ENCODE measurements around the gene DUOXA2.
"Not testable (repeated sequence)": the region's sequence is repeated elsewhere in the genome, so short reads cannot be mapped to it uniquely, and the experiment has no call there.

DNA sequence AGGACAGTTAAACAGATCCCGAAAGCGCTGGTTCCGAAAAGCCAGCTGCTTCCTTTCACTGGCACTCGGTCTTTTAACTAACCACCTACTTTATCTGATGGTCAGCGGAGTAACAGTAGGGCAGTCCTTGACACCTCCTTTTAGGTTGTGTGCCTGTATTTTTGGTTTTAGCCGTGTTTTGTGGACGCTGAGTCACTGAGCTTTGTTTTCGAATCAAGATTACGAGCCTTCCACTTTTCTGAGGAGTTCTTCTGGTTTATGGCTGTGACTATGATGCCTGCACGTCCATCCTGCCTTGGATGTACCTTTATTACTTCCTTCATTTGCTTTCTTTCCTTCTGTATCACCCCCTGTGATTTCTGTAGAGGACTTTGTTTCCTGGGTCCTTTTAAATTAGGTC is 31.7 kb upstream of the DUOXA2 start:
- TF ChIP-seq, protein P1, sequence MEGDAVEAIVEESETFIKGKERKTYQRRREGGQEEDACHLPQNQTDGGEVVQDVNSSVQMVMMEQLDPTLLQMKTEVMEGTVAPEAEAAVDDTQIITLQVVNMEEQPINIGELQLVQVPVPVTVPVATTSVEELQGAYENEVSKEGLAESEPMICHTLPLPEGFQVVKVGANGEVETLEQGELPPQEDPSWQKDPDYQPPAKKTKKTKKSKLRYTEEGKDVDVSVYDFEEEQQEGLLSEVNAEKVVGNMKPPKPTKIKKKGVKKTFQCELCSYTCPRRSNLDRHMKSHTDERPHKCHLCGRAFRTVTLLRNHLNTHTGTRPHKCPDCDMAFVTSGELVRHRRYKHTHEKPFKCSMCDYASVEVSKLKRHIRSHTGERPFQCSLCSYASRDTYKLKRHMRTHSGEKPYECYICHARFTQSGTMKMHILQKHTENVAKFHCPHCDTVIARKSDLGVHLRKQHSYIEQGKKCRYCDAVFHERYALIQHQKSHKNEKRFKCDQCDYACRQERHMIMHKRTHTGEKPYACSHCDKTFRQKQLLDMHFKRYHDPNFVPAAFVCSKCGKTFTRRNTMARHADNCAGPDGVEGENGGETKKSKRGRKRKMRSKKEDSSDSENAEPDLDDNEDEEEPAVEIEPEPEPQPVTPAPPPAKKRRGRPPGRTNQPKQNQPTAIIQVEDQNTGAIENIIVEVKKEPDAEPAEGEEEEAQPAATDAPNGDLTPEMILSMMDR (IDR thresholded peaks at IDR 0.05; ENCODE audit: low read length) = not testable (repeated sequence)
- not testable (repeated sequence) for TF ChIP-seq EZH2 (IDR thresholded peaks at IDR 0.05; ENCODE audit: borderline replicate concordance, low read length)

Measured in OCI-LY1 (cell line).